GM12801 (cell line): ENCODE measurements around the gene ESRRG.

Experiments used
- CTCF ChIP-seq: IDR thresholded peaks from one replicate; pipeline ENCODE4 v1.5.1; 2011; ENCODE audit warnings: control low read depth; ENCODE audit not compliant: insufficient read length; ENCODE audit errors: extremely low read depth

Gene ESRRG

GRCh38 chr1:216682752-216683151, 40.5 kb downstream of the ESRRG start:
- no peak for TF ChIP-seq CTCF

- TF ChIP-seq CTCF: no peak
These were observed 44.1 kb downstream of the ESRRG start for GRCh38 chr1:216679108-216679507.

- TF ChIP-seq CTCF: no peak
These were observed 52.9 kb downstream of the ESRRG start for GRCh38 chr1:216670118-216670883.

GRCh38 chr1:216666441-216666840, 56.8 kb downstream of the ESRRG start:
- no peak for TF ChIP-seq CTCF

- TF ChIP-seq CTCF: no peak
These were observed 57.4 kb downstream of the ESRRG start for GRCh38 chr1:216665856-216666255.

GRCh38 chr1:216665406-216665805, 57.8 kb downstream of the ESRRG start:
- no peak for TF ChIP-seq CTCF

GRCh38 chr1:216662681-216663080, 60.5 kb downstream of the ESRRG start:
- no peak for TF ChIP-seq CTCF
